ENCODE data around the gene CXCL5. TPM values are rescaled to one million over a fixed set of nuclear protein-coding genes. Genes with fewer than 3 reads are reported as not detected.

The CXCL5 gene
- polyA plus RNA-seq, 1 of the 3 experiments (the other 2 are of a cell fraction): 0.02 TPM

DNA sequence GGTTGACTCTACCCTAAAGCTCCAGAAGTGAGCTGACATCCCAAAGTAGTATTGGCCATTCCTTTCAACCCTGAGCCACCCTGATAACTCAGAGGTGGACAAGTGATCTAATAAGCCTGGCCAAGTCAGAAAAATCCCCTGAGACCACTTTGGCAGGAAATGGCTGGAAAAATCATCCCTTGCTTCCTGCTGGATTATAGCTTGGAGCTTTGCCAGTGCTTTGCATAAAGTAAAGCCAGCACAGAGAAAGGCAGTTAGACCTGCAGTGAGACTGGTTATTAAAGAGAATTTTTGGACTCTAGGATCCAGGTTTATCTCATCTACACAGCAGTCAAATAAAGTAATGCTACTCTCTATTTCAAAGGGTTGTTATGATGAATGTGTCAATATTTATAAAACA, 33.6 kb upstream of the CXCL5 start (continued):
- TF ChIP-seq, protein P1, sequence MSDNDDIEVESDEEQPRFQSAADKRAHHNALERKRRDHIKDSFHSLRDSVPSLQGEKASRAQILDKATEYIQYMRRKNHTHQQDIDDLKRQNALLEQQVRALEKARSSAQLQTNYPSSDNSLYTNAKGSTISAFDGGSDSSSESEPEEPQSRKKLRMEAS (IDR thresholded peaks at IDR 0.05; ENCODE audit: low read depth): no peak
- TF ChIP-seq EZH2phosphoT487 (IDR thresholded peaks at IDR 0.05; ENCODE audit: borderline replicate concordance, low read depth): no peak

DNA sequence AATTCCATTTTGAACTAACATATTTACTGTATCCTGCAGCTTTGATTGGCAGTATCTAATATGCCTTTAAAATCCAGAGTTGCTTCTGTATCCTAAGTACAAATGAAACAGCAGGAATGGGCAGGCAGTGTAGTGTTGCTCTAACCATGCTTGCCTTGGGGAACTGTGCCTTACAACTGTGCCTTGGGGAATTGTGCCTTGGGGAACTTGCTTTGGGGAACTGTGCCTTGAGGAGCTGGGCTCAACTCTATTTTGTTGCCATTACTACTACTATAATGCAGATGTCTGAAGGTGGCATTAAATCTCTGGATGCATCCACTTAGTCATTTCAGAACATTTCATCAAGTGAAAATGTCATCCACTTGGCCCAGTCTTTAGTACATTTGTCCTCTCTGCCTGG, 33.1 kb upstream of the CXCL5 start:
- TF ChIP-seq ELF1 (IDR thresholded peaks at IDR 0.05) (no peak), MXI1 (IDR thresholded peaks at IDR 0.05; ENCODE audit: low read depth, low read length) (no peak), RCOR1 (IDR thresholded peaks at IDR 0.05; ENCODE audit: low read length) (no peak), POLR2AphosphoS5 (IDR thresholded peaks at IDR 0.05; ENCODE audit: low read depth, low read length) (no peak), RXRA (IDR thresholded peaks at IDR 0.05; ENCODE audit: borderline replicate concordance, low read depth) (no peak), YY1 (IDR thresholded peaks at IDR 0.05; ENCODE audit: low read depth) (no peak), MEF2A (IDR thresholded peaks at IDR 0.05; ENCODE audit: borderline replicate concordance, low read depth) (no peak), TAF1 (IDR thresholded peaks at IDR 0.05; ENCODE audit: borderline replicate concordance, low read depth, low read length) (no peak), CHD2 (IDR thresholded peaks at IDR 0.05; ENCODE audit: low read length, partially characterized antibody) (no peak), TEAD4 (IDR thresholded peaks at IDR 0.05; ENCODE audit: borderline replicate concordance, insufficient read depth) (no peak), EZH2phosphoT487 (IDR thresholded peaks at IDR 0.05; ENCODE audit: borderline replicate concordance, low read depth) (no peak)
- TF ChIP-seq, protein P2, sequence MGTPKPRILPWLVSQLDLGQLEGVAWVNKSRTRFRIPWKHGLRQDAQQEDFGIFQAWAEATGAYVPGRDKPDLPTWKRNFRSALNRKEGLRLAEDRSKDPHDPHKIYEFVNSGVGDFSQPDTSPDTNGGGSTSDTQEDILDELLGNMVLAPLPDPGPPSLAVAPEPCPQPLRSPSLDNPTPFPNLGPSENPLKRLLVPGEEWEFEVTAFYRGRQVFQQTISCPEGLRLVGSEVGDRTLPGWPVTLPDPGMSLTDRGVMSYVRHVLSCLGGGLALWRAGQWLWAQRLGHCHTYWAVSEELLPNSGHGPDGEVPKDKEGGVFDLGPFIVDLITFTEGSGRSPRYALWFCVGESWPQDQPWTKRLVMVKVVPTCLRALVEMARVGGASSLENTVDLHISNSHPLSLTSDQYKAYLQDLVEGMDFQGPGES (IDR thresholded peaks at IDR 0.05; ENCODE audit: low read depth, low read length): no peak
- TF ChIP-seq, protein P3, sequence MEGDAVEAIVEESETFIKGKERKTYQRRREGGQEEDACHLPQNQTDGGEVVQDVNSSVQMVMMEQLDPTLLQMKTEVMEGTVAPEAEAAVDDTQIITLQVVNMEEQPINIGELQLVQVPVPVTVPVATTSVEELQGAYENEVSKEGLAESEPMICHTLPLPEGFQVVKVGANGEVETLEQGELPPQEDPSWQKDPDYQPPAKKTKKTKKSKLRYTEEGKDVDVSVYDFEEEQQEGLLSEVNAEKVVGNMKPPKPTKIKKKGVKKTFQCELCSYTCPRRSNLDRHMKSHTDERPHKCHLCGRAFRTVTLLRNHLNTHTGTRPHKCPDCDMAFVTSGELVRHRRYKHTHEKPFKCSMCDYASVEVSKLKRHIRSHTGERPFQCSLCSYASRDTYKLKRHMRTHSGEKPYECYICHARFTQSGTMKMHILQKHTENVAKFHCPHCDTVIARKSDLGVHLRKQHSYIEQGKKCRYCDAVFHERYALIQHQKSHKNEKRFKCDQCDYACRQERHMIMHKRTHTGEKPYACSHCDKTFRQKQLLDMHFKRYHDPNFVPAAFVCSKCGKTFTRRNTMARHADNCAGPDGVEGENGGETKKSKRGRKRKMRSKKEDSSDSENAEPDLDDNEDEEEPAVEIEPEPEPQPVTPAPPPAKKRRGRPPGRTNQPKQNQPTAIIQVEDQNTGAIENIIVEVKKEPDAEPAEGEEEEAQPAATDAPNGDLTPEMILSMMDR (IDR thresholded peaks at IDR 0.05): no peak
- TF ChIP-seq, protein P4, sequence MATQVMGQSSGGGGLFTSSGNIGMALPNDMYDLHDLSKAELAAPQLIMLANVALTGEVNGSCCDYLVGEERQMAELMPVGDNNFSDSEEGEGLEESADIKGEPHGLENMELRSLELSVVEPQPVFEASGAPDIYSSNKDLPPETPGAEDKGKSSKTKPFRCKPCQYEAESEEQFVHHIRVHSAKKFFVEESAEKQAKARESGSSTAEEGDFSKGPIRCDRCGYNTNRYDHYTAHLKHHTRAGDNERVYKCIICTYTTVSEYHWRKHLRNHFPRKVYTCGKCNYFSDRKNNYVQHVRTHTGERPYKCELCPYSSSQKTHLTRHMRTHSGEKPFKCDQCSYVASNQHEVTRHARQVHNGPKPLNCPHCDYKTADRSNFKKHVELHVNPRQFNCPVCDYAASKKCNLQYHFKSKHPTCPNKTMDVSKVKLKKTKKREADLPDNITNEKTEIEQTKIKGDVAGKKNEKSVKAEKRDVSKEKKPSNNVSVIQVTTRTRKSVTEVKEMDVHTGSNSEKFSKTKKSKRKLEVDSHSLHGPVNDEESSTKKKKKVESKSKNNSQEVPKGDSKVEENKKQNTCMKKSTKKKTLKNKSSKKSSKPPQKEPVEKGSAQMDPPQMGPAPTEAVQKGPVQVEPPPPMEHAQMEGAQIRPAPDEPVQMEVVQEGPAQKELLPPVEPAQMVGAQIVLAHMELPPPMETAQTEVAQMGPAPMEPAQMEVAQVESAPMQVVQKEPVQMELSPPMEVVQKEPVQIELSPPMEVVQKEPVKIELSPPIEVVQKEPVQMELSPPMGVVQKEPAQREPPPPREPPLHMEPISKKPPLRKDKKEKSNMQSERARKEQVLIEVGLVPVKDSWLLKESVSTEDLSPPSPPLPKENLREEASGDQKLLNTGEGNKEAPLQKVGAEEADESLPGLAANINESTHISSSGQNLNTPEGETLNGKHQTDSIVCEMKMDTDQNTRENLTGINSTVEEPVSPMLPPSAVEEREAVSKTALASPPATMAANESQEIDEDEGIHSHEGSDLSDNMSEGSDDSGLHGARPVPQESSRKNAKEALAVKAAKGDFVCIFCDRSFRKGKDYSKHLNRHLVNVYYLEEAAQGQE (IDR thresholded peaks at IDR 0.05; ENCODE audit: low read depth, low read length): no peak
- TF ChIP-seq, protein P5, sequence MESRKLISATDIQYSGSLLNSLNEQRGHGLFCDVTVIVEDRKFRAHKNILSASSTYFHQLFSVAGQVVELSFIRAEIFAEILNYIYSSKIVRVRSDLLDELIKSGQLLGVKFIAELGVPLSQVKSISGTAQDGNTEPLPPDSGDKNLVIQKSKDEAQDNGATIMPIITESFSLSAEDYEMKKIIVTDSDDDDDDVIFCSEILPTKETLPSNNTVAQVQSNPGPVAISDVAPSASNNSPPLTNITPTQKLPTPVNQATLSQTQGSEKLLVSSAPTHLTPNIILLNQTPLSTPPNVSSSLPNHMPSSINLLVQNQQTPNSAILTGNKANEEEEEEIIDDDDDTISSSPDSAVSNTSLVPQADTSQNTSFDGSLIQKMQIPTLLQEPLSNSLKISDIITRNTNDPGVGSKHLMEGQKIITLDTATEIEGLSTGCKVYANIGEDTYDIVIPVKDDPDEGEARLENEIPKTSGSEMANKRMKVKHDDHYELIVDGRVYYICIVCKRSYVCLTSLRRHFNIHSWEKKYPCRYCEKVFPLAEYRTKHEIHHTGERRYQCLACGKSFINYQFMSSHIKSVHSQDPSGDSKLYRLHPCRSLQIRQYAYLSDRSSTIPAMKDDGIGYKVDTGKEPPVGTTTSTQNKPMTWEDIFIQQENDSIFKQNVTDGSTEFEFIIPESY (IDR thresholded peaks at IDR 0.05; ENCODE audit: borderline replicate concordance, low read depth): no peak
- TF ChIP-seq, protein P6, sequence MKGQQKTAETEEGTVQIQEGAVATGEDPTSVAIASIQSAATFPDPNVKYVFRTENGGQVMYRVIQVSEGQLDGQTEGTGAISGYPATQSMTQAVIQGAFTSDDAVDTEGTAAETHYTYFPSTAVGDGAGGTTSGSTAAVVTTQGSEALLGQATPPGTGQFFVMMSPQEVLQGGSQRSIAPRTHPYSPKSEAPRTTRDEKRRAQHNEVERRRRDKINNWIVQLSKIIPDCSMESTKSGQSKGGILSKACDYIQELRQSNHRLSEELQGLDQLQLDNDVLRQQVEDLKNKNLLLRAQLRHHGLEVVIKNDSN (IDR thresholded peaks at IDR 0.05; ENCODE audit: borderline replicate concordance, low read depth): no peak
- TF ChIP-seq, protein P7, sequence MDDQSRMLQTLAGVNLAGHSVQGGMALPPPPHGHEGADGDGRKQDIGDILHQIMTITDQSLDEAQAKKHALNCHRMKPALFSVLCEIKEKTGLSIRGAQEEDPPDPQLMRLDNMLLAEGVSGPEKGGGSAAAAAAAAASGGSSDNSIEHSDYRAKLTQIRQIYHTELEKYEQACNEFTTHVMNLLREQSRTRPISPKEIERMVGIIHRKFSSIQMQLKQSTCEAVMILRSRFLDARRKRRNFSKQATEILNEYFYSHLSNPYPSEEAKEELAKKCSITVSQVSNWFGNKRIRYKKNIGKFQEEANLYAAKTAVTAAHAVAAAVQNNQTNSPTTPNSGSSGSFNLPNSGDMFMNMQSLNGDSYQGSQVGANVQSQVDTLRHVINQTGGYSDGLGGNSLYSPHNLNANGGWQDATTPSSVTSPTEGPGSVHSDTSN (IDR thresholded peaks at IDR 0.05): no peak
- Histone ChIP-seq H3K79me2 (ENCODE audit: insufficient read depth) (no peaks in the 10 kb centered on the region), H3K4me1 (ENCODE audit: control insufficient read depth in 1 of 2, insufficient read depth in 2 of 2, low read depth in 1 of 2, low read length in 1 of 2) (no peaks in the 10 kb centered on the region), H3K9me3 (0 out of 2 replicates have a peak, but pooled peaks cover 5% of the 10 kb centered on the region), H2AFZ (ENCODE audit: low read depth) (no peak overlapping the region), H3K27me3 (ENCODE audit: insufficient read depth) (peaks cover 8% of the 10 kb centered on the region; the same call in 1 of the 2 replicates), H4K20me1 (ENCODE audit: insufficient read depth) (no peaks in the 10 kb centered on the region), H3K36me3 (replicated peaks in 1 of 2; ENCODE audit: control insufficient read depth in 1 of 2, insufficient read depth in 2 of 2, low read length in 1 of 2) (no peaks in the 10 kb centered on the region), H3K4me2 (no peak overlapping the region), H3K9me2 (no peaks in the 10 kb centered on the region), H3K9ac (no peak overlapping the region), H3F3A (replicated peaks; ENCODE audit: insufficient read depth) (no peaks in the 10 kb centered on the region), H3K27ac (ENCODE audit: low read depth in 2 of 2, low read length in 1 of 2) (no peak overlapping the region), H3K4me3 (ENCODE audit: low read depth in 2 of 2, low read length in 1 of 2) (no peak overlapping the region)
- POLR2A ChIA-PET: no interaction called here
- CTCF ChIA-PET: no interaction called here
- DNase-seq: no peak

Measured in SK-N-SH (cell line).